A549 (cell line): ENCODE results near the gene LCAT. TPM values are rescaled to one million over a fixed set of nuclear protein-coding genes. Genes with fewer than 3 reads are reported as not detected.

Experiments
- ATAC-seq, 2 experiments: fragments of 200-7000 bp in 1 of 2; fragments of >200 bp in 1 of 2; cut with Nextera tagmentation in 1 of 2; cut with Tn5 transposase in 1 of 2; 3 replicates each; pipeline versions ENCODE4 v1.8.0 to v1.9.1; 2018 to 2020; ENCODE audit warnings: mild to moderate bottlenecking in 1 of 2, moderate library complexity in 1 of 2
- CTCF ChIA-PET: fragments of 300-600 bp; sonication (Branson Sonifier 250); formaldehyde crosslinking; extraction: SDS; loops from one replicate; lab custom pipeline; 2021; ENCODE audit warnings: antibody characterized with exemption, inconsistent platforms; lab: Yijun Ruan, JAX
- POLR2A ChIA-PET: fragments of 350-600 bp; formaldehyde crosslinking; extraction: SDS; loops from one replicate; lab custom pipeline; 2021; ENCODE audit warnings: antibody characterized with exemption, inconsistent platforms; lab: Yijun Ruan, JAX
- DNase-seq, 2 experiments: peaks; one replicate each; pipeline versions ENCODE4 v3.0.0 to v3.0.0-alpha.2; 2011 to 2016; ENCODE audit warnings: low read depth in 1 of 2, low spot score in 1 of 2
- FAIRE-seq: peaks from 2 replicates; lab custom pipeline; 2011; peaks lifted over from hg19 to GRCh38; lab: Jason Lieb, UNC
- H3K27ac ChIP-seq, 2 experiments: fragments of >200 bp; sonication (Bioruptor Twin); formaldehyde crosslinking; 3 replicates each; pipeline ENCODE4 v1.5.1; 2016 to 2017
- H3K4me1 ChIP-seq: fragments of >200 bp; sonication (Bioruptor Twin); formaldehyde crosslinking; 3 replicates; pipeline ENCODE4 v1.6.1; 2016
- H3K4me2 ChIP-seq: fragments of >200 bp; sonication (Bioruptor Twin); formaldehyde crosslinking; 3 replicates; pipeline ENCODE4 v1.6.1; 2016
- H3K4me3 ChIP-seq: fragments of >200 bp; sonication (Bioruptor Twin); formaldehyde crosslinking; 3 replicates; pipeline ENCODE4 v1.5.1; 2016
- H3K9me3 ChIP-seq: fragments of >200 bp; sonication (Bioruptor Twin); formaldehyde crosslinking; 3 replicates; pipeline ENCODE4 v1.6.1; 2016
- ATOH8 ChIP-seq: fragments of 250-450 bp; sonication (Bioruptor Pico); IDR thresholded peaks from 2 replicates; pipeline ENCODE4 v1.5.0; 2020; ENCODE audit warnings: low read depth, mild to moderate bottlenecking, moderate library complexity
- BCL3 ChIP-seq: fragments of >200 bp; sonication (Bioruptor Twin); formaldehyde crosslinking; IDR thresholded peaks from 3 replicates; pipeline ENCODE4 v1.6.1; 2016
- CBX2 ChIP-seq: fragments of 200-600 bp; sonication (generic); IDR thresholded peaks from 2 replicates; pipeline ENCODE4 v1.6.1; 2016; ENCODE audit warnings: low read depth, mild to moderate bottlenecking, borderline replicate concordance
- CBX8 ChIP-seq: fragments of 200-600 bp; sonication (generic); IDR thresholded peaks from 2 replicates; pipeline ENCODE4 v1.6.1; 2016
- CEBPB ChIP-seq, 2 experiments: fragments of >200 bp in 1 of 2; sonication (Bioruptor Twin) in 1 of 2; formaldehyde crosslinking in 1 of 2; IDR thresholded peaks; 2 replicates each; pipeline ENCODE4 v1.6.1; 2012 to 2016
- E2F6 ChIP-seq: IDR thresholded peaks from 2 replicates; pipeline ENCODE4 v1.6.1; 2012; ENCODE audit warnings: low read depth, borderline replicate concordance
- EHMT2 ChIP-seq: fragments of 200-600 bp; sonication (generic); IDR thresholded peaks from 2 replicates; pipeline ENCODE4 v1.6.1; 2016; ENCODE audit warnings: antibody characterized with exemption, low read depth, mild to moderate bottlenecking, moderate library complexity
- EP300 ChIP-seq, 2 experiments: fragments of >200 bp; sonication (Bioruptor Twin); formaldehyde crosslinking; IDR thresholded peaks; 2 replicates in 1 of 2; 3 replicates in 1 of 2; pipeline ENCODE4 v1.6.1; 2016 to 2017
- FOXS1 ChIP-seq: fragments of 250-450 bp; sonication (Bioruptor Pico); IDR thresholded peaks from 2 replicates; pipeline ENCODE4 v1.5.0; 2020; ENCODE audit warnings: mild to moderate bottlenecking, moderate library complexity
- HES2 ChIP-seq: fragments of >200 bp; sonication (Bioruptor Twin); formaldehyde crosslinking; IDR thresholded peaks from 2 replicates; pipeline ENCODE4 v1.6.1; 2016
- HEYL ChIP-seq: fragments of 250-450 bp; sonication (Bioruptor Pico); IDR thresholded peaks from 2 replicates; pipeline ENCODE4 v1.8.0; 2021; ENCODE audit warnings: mild to moderate bottlenecking, moderate library complexity
- JUNB ChIP-seq: fragments of >200 bp; sonication (Bioruptor Twin); formaldehyde crosslinking; IDR thresholded peaks from 2 replicates; pipeline ENCODE4 v1.6.1; 2016
- MAFK ChIP-seq: fragments of 450-650 bp; IDR thresholded peaks from 2 replicates; pipeline ENCODE4 v1.6.1; 2014; ENCODE audit not compliant: partially characterized antibody
- MAX ChIP-seq: IDR thresholded peaks from 2 replicates; pipeline ENCODE4 v1.6.1; 2012
- MYC ChIP-seq: IDR thresholded peaks from 2 replicates; pipeline ENCODE4 v1.6.1; 2012; ENCODE audit warnings: mild to moderate bottlenecking, inconsistent platforms, low read length, improper control_type of control experiment, borderline replicate concordance
- NFE2L2 ChIP-seq: fragments of 150-350 bp; conservative IDR thresholded peaks from 2 replicates; pipeline ENCODE4 v1.6.1; 2014; ENCODE audit warnings: low read length
- NPAS2 ChIP-seq: fragments of 250-450 bp; sonication (Bioruptor Pico); IDR thresholded peaks from 2 replicates; pipeline ENCODE4 v1.8.0; 2022; ENCODE audit warnings: mild to moderate bottlenecking, moderate library complexity, borderline replicate concordance
- PHF8 ChIP-seq: fragments of 200-600 bp; sonication (generic); IDR thresholded peaks from 2 replicates; pipeline ENCODE4 v1.6.1; 2016; ENCODE audit warnings: low read depth, mild to moderate bottlenecking, antibody characterized with exemption, moderate library complexity, borderline replicate concordance
- POLR2A ChIP-seq: IDR thresholded peaks from 2 replicates; pipeline ENCODE4 v1.6.1; 2012; ENCODE audit warnings: mild to moderate bottlenecking, low read length
- RARB ChIP-seq: fragments of 250-450 bp; sonication (Bioruptor Pico); IDR thresholded peaks from 2 replicates; pipeline ENCODE4 v1.8.0; 2021; ENCODE audit warnings: mild to moderate bottlenecking, moderate library complexity
- RNF2 ChIP-seq: fragments of 200-600 bp; sonication (generic); IDR thresholded peaks from 2 replicates; pipeline ENCODE4 v1.6.1; 2016; ENCODE audit warnings: low read depth, mild to moderate bottlenecking, antibody characterized with exemption, moderate library complexity, borderline replicate concordance
- SMC3 ChIP-seq: fragments of >200 bp; sonication (Bioruptor Twin); formaldehyde crosslinking; IDR thresholded peaks from 3 replicates; pipeline ENCODE4 v1.6.1; 2018; ENCODE audit warnings: inconsistent platforms
- ZFP36 ChIP-seq: fragments of 450-650 bp; IDR thresholded peaks from 2 replicates; pipeline ENCODE4 v1.6.1; 2014; ENCODE audit warnings: borderline replicate concordance; ENCODE audit not compliant: partially characterized antibody
- WGBS: methylation state at CpG from one replicate; pipeline ENCODE4 v1.1.6; 2017; ENCODE audit errors: missing lambda C conversion rate; 5-methylcytosine and 5-hydroxymethylcytosine counted together
- polyA plus RNA-seq, 4 experiments: library from polyadenylated mRNA; depleted of rRNA in 3 of 4; stranded (reverse); fragments of >200 nt; fragmentation: RNase III in 1 of 4; extraction: RNeasy Plus Mini Kit Qiagen cat#74134 plus additional on column Dnase treatment in 1 of 4; gene quantifications; 2 replicates in 3 of 4; 3 replicates in 1 of 4; pipeline ENCODE4 v1.2.3, GENCODE V29; 2011 to 2017

Gene LCAT
- polyA plus RNA-seq, 2 of the 4 experiments (the other 2 are of a cell fraction): 1.7 to 8.4 TPM

GRCh38 chr16:67951485-67951884 lies 7.6 kb upstream of the LCAT start:
- no peak overlapping the region for H3K27ac ChIP-seq
- no peaks in the 10 kb centered on the region for H3K9me3 ChIP-seq
- H3K4me3 ChIP-seq: no peak overlapping the region
- POLR2A ChIA-PET: no interaction called here
- H3K4me1 ChIP-seq: no peaks in the 10 kb centered on the region
- CTCF ChIA-PET: interaction anchor here (1.1 to 8.4 kb wide), 3 partner anchors 10 to 135 kb away, joined by 3 to 54 read pairs (median 4); partner anchors contain the start of gene LCAT
- ATAC-seq (no peak), FAIRE-seq (no peak), DNase-seq (no peak)
- no peak overlapping the region for H3K4me2 ChIP-seq
- TF ChIP-seq MAFK: no peak
- TF ChIP-seq POLR2A: no peak
- TF ChIP-seq MYC: no peak
- 81% methylated on average over 9 of the region's 12 CpGs for WGBS

- TF ChIP-seq CEBPB (IDR thresholded peaks at IDR 0.05): no peak
- TF ChIP-seq RNF2: no peak
- TF ChIP-seq CBX8: no peak
- no peak for TF ChIP-seq FOXS1
- TF ChIP-seq, all 56 proteins: peak for 0
- POLR2A ChIA-PET: no interaction called here
- WGBS: 92% methylated on average over 16 of the region's 16 CpGs
Observed at GRCh38 chr16:67950335-67950843, 6.5 kb upstream of the LCAT start.

GRCh38 chr16:67949645-67950044 lies 5.7 kb upstream of the LCAT start:
- ATAC-seq (no peak), DNase-seq (no peak), FAIRE-seq (no peak)
- Histone ChIP-seq H3K4me3 (no peak overlapping the region), H3K4me1 (no peaks in the 10 kb centered on the region), H3K27ac (no peak overlapping the region), H3K9me3 (no peaks in the 10 kb centered on the region), H3K4me2 (no peak overlapping the region)
- 92% methylated on average over 7 of the region's 11 CpGs for WGBS
- POLR2A ChIA-PET: interaction anchor here (1.4 kb wide), 1 partner anchor 14 kb away, joined by 4 read pairs; no protein-coding TSS in a partner anchor
- CTCF ChIA-PET: interaction anchor here (0.8 to 8.4 kb wide), 7 partner anchors 8 to 133 kb away, joined by 3 to 54 read pairs (median 4); partner anchors contain the start of genes LCAT and PSMB10
- TF ChIP-seq NPAS2 (no peak), FOXS1 (no peak), E2F6 (no peak), CBX8 (no peak), JUNB (no peak), ZFP36 (no peak), ATOH8 (no peak), EHMT2 (no peak), BCL3 (no peak), SMC3 (no peak), MYC (no peak), NFE2L2 (no peak)

More at GRCh38 chr16:67950335-67950843, 6.5 kb upstream of the LCAT start:
- Histone ChIP-seq H3K27ac (no peak overlapping the region), H3K4me2 (no peak overlapping the region), H3K4me1 (no peaks in the 10 kb centered on the region), H3K9me3 (no peaks in the 10 kb centered on the region), H3K4me3 (no peak overlapping the region)
- ATAC-seq (no peak), DNase-seq (no peak), FAIRE-seq (no peak)
- CTCF ChIA-PET: interaction anchor here (0.8 to 8.4 kb wide), 5 partner anchors 9 to 134 kb away, joined by 3 to 54 read pairs (median 4); partner anchors contain the start of genes LCAT and PSMB10

GRCh38 chr16:67948015-67948414 lies 4.1 kb upstream of the LCAT start:
- TF ChIP-seq HES2 (no peak), HEYL (CRISPR knock-in tag) (no peak), PHF8 (no peak), RARB (no peak), NFE2L2 (no peak), MAFK (no peak), MAX (no peak), EP300 (IDR thresholded peaks at IDR 0.05) (no peak), CBX2 (no peak)
- TF ChIP-seq, all 56 proteins: peak for 0
- H3K4me1 ChIP-seq: no peaks in the 10 kb centered on the region
- no peak for DNase-seq
- no peak overlapping the region for H3K4me2 ChIP-seq
- 85% methylated on average over 15 of the region's 15 CpGs for WGBS
- FAIRE-seq: no peak
- H3K4me3 ChIP-seq: no peak overlapping the region
- H3K9me3 ChIP-seq: no peaks in the 10 kb centered on the region
- ChIA-PET POLR2A (no interaction called here), CTCF (interaction anchor here (1.2 to 6.3 kb wide), 3 partner anchors 12 to 280 kb away, joined by 3 to 29 read pairs (median 6); partner anchors contain the start of gene PSMB10)
- ATAC-seq: peak in 1 of 2 experiments; percentile 3; a peak in 2 of 6 replicates
- no peak overlapping the region for H3K27ac ChIP-seq
